GM19239 (cell line): ENCODE data around the gene SHISA9.
"Not testable (repeated sequence)": the region's sequence is repeated elsewhere in the genome, so short reads cannot be mapped to it uniquely, and the experiment has no call there.

Experiments
- DNase-seq: peaks from one replicate; pipeline ENCODE4 v3.0.0; 2011; ENCODE audit warnings: low spot score; ENCODE audit not compliant: insufficient read length
- FAIRE-seq: peaks from 2 replicates; lab custom pipeline; 2011; peaks lifted over from hg19 to GRCh38; lab: Jason Lieb, UNC

SHISA9 gene

DNA sequence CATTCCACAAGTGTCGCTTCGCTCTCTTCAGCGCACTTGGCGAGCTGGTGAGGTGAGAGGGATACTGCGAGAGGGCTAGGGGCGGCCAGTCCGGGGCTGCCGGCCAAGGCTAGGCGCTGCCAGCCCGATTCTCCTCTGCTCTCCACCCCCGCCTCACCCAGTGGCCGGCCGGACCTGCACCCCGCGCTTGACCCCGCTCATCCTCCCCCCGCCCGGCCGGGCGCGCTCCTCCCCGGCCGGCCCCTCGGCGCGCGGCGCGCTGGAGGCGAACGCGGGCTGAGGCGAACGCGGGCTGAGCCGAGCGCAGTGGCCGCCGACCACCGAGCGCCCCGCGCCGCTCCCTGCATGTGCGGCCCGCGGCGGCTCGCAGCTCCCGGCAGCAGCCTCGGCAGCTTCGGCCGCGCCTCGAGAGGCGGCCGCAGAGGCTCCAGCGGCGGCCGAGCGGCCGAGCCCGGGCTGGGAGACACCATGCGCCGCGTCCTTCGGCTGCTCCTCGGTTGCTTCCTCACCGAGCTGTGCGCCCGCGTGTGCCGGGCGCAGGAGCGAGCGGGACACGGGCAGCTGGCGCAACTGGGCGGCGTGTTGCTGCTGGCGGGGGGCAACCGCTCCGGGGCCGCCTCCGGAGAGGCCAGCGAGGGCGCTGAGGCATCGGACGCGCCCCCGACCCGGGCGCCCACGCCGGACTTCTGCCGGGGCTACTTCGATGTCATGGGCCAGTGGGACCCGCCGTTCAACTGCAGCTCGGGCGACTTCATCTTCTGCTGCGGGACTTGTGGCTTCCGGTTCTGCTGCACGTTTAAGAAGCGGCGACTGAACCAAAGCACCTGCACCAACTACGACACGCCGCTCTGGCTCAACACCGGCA, at the start of gene SHISA9:
TSS of gene SHISA9 (plus strand) at position 2 of the 865 bp plus-strand sequence.
- FAIRE-seq (no peak), DNase-seq (no peak)

- FAIRE-seq = no peak
Observed at GRCh38 chr16:12853972-12854371, 47.4 kb upstream of the SHISA9 start.

GRCh38 chr16:12857435-12857834, 44.0 kb upstream of the SHISA9 start:
- not testable (repeated sequence) for FAIRE-seq, DNase-seq

More at GRCh38 chr16:12853972-12854371, 47.4 kb upstream of the SHISA9 start:
- no peak for DNase-seq

- no peak for FAIRE-seq
- DNase-seq = no peak
Observed at GRCh38 chr16:12862327-12862726, 39.1 kb upstream of the SHISA9 start.

- DNase-seq (no peak), FAIRE-seq (no peak)
Observed at GRCh38 chr16:12862941-12863340, 38.5 kb upstream of the SHISA9 start.

GRCh38 chr16:12866981-12867551, 34.3 kb upstream of the SHISA9 start:
- no peak for DNase-seq
- no peak for FAIRE-seq

DNA sequence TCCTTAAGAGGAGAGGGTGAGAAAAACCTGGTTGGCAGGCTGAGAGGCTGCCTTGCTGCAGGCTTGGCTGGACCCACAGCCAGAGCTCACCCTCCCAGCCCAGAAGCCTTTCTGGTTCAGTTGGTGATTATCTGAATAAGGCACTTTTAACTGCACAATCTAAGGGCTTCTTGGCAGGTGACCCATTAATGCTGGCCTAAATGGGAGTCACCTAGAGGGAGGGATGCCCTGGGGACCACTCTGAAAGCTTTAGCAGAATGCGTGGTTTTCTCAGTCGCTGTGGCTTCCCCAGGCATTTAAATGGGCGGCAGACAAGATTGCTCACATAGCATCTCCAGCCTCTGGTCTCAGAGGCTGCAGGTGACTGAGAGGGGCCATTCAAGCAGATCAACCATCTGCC, 33.2 kb upstream of the SHISA9 start:
- DNase-seq = no peak

DNA sequence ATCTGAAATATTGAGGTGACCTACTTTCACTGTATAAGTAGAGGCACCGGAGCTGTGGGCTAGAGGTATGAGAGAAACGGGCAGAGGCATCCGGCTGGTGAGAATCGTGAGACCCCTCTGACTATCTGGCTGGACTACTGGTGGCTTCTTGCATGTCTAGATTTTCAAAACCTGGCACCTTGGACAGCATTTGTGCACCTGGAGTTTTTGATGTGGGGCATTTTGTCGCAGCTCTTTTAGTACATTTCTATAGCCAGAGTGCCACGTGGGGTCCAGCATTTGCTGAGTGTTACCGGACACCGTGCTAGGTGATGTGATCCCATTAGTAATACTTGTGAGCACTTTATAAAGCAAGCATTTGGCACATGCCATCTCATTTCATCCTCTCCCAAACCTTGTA, 32.6 kb upstream of the SHISA9 start:
- FAIRE-seq (no peak), DNase-seq (no peak)

More for the DNA sequence above, 33.2 kb upstream of the SHISA9 start:
- no peak for FAIRE-seq

DNA sequence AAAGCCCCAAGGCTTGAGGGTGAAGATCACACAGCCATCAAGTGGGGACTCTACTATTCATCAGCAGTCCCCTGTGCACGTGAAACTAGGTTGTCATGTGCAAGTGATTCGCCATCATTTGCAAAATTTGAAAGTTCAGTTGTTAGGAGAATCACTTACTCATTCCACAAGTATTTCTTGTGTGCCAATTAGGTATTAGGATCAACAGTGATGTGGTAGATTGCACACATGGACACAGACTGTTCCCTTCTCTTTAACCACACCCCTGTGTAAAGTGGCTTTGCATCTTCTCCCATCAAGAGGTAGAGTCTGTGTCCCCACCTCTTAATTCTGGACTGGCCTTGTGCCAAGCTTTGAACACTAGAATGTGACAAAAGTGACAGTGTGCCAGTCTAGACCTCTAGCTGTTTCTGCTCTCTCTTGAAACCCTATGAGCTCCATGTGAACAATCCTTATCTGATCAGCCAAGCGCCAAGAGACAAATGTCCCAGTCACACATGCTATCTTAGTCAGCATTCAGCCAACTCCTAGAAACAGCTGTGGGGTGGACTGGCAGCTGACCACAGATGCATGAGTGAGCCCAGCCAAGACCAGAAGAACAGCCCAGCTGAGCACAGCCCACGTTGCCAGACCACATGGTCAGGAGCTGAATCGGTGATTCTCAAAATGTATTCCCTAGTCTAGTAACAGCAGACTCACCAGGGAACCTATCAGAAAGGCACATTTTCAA, 31.5 kb upstream of the SHISA9 start:
- DNase-seq = no peak

GRCh38 chr16:12871784-12872183, 29.6 kb upstream of the SHISA9 start:
- no peak for DNase-seq
- FAIRE-seq = no peak

More for the DNA sequence above, 31.5 kb upstream of the SHISA9 start:
- no peak for FAIRE-seq

DNA sequence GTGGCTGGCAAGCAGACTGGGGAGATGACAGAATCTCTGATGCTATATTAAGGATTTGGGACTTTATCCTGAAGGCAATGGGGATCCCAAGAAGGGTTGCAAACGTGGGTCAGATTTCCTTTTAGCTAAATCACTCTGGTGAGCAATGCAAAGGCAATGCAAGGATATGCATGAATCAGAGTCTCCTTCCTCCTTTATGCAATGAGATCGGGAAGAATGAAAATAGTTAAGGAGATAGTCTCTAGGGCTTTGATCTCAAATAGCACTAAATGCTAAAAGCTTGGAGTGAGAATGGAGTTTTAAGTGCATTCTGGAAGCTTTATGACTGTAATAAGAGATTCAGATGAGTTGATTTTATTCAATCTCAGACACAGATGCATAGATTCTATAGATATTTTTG, 27.2 kb upstream of the SHISA9 start:
- DNase-seq = no peak
- no peak for FAIRE-seq

GRCh38 chr16:12876778-12877177, 24.6 kb upstream of the SHISA9 start:
- FAIRE-seq (no peak), DNase-seq (no peak)

GRCh38 chr16:12878973-12879372, 22.4 kb upstream of the SHISA9 start:
- DNase-seq (no peak), FAIRE-seq (no peak)

DNA sequence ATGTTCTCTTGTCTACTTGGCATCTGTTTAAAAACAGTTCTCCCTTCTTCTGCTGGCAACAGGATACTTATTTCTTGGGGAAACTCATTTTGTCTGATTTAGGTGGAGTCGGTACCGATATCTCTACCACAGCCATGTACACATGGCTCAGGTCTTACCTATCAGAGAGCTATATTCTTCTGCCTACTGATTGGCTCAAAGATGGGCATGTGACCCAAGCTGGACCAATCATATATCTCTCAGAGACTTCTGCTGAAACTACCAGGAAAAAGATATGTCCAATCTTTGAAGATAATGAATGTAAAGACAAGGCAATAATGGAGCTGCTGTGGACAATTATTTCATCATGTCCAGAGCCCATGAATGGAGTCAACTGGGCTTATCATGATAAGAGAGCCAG, 21.6 kb upstream of the SHISA9 start:
- no peak for FAIRE-seq
- DNase-seq = no peak

GRCh38 chr16:12881182-12881581, 20.2 kb upstream of the SHISA9 start:
- no peak for DNase-seq
- FAIRE-seq = no peak

- DNase-seq (no peak), FAIRE-seq (no peak)
Observed at GRCh38 chr16:12881740-12882139, 19.7 kb upstream of the SHISA9 start.

GRCh38 chr16:12885742-12886141, 15.7 kb upstream of the SHISA9 start:
- DNase-seq (no peak), FAIRE-seq (no peak)

DNA sequence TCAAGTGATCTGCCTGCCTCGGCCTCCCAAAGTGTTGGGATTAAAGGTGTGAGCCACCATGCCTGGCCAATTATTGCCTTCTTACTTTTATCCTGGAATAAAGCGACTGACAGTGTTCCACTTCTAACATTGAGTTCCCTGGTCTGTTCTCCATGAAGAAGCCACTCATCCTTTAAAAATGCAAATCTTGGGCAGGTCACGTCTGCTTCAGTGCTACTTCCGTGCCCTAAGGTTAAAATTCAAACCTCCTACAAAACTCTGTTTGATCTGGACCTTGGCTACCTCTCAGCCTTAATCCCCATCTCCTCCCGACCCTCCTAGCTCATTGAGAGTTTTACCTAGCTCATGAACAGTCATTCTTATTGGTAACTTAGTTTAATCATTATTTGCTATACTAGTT, 9.6 kb upstream of the SHISA9 start:
- FAIRE-seq = no peak
- DNase-seq = no peak

DNA sequence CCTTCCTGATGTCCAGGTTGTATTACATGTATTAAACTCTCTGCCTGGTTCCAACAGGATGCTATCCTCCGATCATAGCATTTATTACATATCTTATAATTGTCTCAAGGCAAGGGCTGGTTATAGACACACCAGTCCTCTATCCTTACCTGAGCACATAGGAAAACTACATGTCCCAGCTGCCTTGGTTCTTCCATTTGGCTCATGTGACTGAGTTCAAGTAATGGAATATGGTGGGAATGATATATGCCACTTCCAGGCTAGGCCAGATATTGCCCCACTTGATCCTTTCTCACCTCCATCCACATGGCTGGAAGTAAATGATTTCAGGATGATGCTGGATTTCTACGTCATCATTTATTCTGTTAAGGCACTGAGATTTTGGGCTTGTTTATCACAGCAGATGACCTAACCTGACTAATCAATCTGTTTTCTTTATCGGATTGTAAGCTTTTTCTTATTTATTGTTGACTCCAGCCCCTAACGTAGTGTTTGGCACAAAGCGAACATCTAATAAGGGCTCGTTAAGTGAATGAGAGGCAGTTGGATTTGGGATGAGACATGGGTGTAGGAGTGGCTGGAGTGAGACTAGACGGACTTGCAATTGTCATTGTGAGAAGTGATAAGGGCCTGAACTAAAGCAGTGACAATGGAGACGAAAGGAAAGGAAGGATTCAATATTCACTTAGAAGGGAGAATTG, 8.2 kb upstream of the SHISA9 start:
- FAIRE-seq (no peak), DNase-seq (no peak)

DNA sequence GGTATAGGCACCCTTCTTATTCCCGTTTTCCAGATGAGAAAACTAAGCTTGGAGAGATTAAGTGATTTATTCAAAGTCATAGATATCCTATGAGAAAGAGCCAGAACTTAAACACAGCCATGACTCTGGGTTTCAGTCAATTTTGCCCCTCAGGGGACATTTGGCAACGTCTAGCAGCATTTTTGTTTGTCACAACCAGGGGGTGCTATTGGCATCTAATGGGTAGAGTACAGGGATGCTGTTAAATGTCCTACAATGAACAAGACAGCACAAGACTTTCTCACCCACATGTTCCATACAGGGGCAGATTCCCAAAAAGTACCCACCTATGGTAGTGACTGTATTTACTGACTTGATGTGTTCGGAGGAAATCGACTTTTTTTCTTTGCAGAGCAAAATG, 4.8 kb upstream of the SHISA9 start:
- FAIRE-seq (no peak), DNase-seq (no peak)
